A673 (cell line): ENCODE data around the gene AOPEP. TPM values are rescaled to one million over a fixed set of nuclear protein-coding genes. Genes with fewer than 3 reads are reported as not detected.

Source experiments
- BruUV-seq: library from RNA; stranded (reverse); fragments of 400-500 nt; replicated peaks from 2 replicates; lab custom pipeline; 2021; lab: Mats Ljungman, UMichigan
- CTCF ChIA-PET: fragments of 300-600 bp; sonication (Branson Sonifier 250); formaldehyde crosslinking; loops from one replicate; lab custom pipeline; 2022; ENCODE audit warnings: antibody characterized with exemption; lab: Charles Lee
- POLR2A ChIA-PET: fragments of 300-600 bp; sonication (Branson Sonifier 250); formaldehyde crosslinking; loops from one replicate; lab custom pipeline; 2022; ENCODE audit warnings: antibody characterized with exemption; ENCODE audit not compliant: low non-redundant PET; lab: Charles Lee
- DNase-seq: peaks from one replicate; pipeline ENCODE4 v3.0.0-alpha.2; 2015; ENCODE audit warnings: low spot score
- H3K27ac ChIP-seq: fragments of 200-600 bp; sonication (generic); 2 replicates; pipeline ENCODE4 v1.5.1; 2016; ENCODE audit warnings: mixed run types, low read depth, mild to moderate bottlenecking, mixed read lengths, antibody characterized with exemption, low read length; ENCODE audit not compliant: poor library complexity, severe bottlenecking
- H3K27me3 ChIP-seq: fragments of 200-600 bp; sonication (generic); replicated peaks from 2 replicates; pipeline ENCODE4 v1.6.1; 2017; ENCODE audit warnings: mixed run types, low read depth, mild to moderate bottlenecking, mixed read lengths, antibody characterized with exemption, low read length; ENCODE audit not compliant: insufficient read depth, poor library complexity
- H3K36me3 ChIP-seq: fragments of 200-600 bp; sonication (generic); 2 replicates; pipeline ENCODE4 v1.6.1; 2016; ENCODE audit warnings: mixed run types, mild to moderate bottlenecking, mixed read lengths, antibody characterized with exemption, low read length; ENCODE audit not compliant: insufficient read depth, poor library complexity, severe bottlenecking
- H3K4me1 ChIP-seq: fragments of 200-600 bp; sonication (generic); 2 replicates; pipeline ENCODE4 v1.6.1; 2017; ENCODE audit warnings: mixed run types, mild to moderate bottlenecking, mixed read lengths, antibody characterized with exemption, low read length; ENCODE audit not compliant: insufficient read depth, poor library complexity, severe bottlenecking
- H3K4me3 ChIP-seq: fragments of 200-600 bp; sonication (generic); 2 replicates; pipeline ENCODE4 v1.5.1; 2016; ENCODE audit warnings: low read depth, mixed run types, mild to moderate bottlenecking, mixed read lengths, low read length; ENCODE audit not compliant: poor library complexity, severe bottlenecking
- H3K9me3 ChIP-seq: fragments of 200-600 bp; sonication (generic); 2 replicates; pipeline ENCODE4 v1.6.1; 2016; ENCODE audit warnings: mixed run types, low read depth, mild to moderate bottlenecking, mixed read lengths, antibody characterized with exemption, low read length; ENCODE audit not compliant: poor library complexity, severe bottlenecking
- EZH2 ChIP-seq: fragments of 200-600 bp; sonication (generic); IDR thresholded peaks from 2 replicates; pipeline ENCODE4 v1.6.1; 2017; ENCODE audit warnings: borderline replicate concordance, low read depth, mild to moderate bottlenecking, mixed read lengths, antibody characterized with exemption, low read length; ENCODE audit not compliant: poor library complexity, severe bottlenecking
- intact Hi-C: fragments of 100-400 bp; cut with micrococcal nuclease; formaldehyde crosslinking; loops from one replicate; pipeline ENCODE4 v1.10.0; 2022; ENCODE audit not compliant: unreplicated experiment
- total RNA-seq: library from RNA; stranded (reverse); gene quantifications from 2 replicates; pipeline ENCODE4 v1.2.3, GENCODE V29; 2021
- TF ChIP-seq, protein P1 (sequence below): fragments of 300-800, 200-600 bp; sonication (generic); conservative IDR thresholded peaks from 2 replicates; pipeline ENCODE4 v1.5.1; 2017; ENCODE audit warnings: low read depth, mild to moderate bottlenecking, antibody characterized with exemption, low read length, moderate library complexity, mixed read lengths

AOPEP gene
- total RNA-seq, 1 experiment from 2014 or later = 17.5 TPM

DNA sequence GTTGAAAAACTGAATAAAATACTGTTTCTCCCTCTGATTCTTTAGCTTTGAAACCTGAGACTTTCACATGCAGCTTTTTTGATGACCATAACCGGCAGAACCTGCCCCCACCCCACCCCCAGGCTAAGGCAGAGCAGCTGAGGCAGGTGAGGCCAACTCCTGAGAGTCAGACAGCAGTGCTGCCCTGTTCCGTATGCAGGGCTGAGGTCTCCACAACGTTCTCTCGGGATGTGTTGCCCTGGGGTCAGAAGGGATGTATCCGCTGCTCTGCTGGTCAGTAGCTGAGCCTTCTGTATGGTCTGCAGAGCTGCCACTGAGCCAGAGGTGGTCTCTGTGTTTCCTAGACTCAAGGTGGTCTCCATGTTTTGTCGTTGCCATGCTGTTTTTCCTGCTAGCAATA, 190.5 kb downstream of the AOPEP start:
- Histone ChIP-seq H3K27me3 (no peaks in the 10 kb centered on the region), H3K4me1 (peaks cover 8% of the 10 kb centered on the region), H3K9me3 (no peaks in the 10 kb centered on the region), H3K36me3 (no peaks in the 10 kb centered on the region), H3K27ac (no peak overlapping the region), H3K4me3 (no peak overlapping the region)
- no peak for DNase-seq
- CTCF ChIA-PET = no interaction called here
- POLR2A ChIA-PET = no interaction called here
- no TSS peak for BruUV-seq
- intact Hi-C loops = no loop called here
- TF ChIP-seq, protein P1, sequence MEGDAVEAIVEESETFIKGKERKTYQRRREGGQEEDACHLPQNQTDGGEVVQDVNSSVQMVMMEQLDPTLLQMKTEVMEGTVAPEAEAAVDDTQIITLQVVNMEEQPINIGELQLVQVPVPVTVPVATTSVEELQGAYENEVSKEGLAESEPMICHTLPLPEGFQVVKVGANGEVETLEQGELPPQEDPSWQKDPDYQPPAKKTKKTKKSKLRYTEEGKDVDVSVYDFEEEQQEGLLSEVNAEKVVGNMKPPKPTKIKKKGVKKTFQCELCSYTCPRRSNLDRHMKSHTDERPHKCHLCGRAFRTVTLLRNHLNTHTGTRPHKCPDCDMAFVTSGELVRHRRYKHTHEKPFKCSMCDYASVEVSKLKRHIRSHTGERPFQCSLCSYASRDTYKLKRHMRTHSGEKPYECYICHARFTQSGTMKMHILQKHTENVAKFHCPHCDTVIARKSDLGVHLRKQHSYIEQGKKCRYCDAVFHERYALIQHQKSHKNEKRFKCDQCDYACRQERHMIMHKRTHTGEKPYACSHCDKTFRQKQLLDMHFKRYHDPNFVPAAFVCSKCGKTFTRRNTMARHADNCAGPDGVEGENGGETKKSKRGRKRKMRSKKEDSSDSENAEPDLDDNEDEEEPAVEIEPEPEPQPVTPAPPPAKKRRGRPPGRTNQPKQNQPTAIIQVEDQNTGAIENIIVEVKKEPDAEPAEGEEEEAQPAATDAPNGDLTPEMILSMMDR = no peak
- no peak for TF ChIP-seq EZH2

DNA sequence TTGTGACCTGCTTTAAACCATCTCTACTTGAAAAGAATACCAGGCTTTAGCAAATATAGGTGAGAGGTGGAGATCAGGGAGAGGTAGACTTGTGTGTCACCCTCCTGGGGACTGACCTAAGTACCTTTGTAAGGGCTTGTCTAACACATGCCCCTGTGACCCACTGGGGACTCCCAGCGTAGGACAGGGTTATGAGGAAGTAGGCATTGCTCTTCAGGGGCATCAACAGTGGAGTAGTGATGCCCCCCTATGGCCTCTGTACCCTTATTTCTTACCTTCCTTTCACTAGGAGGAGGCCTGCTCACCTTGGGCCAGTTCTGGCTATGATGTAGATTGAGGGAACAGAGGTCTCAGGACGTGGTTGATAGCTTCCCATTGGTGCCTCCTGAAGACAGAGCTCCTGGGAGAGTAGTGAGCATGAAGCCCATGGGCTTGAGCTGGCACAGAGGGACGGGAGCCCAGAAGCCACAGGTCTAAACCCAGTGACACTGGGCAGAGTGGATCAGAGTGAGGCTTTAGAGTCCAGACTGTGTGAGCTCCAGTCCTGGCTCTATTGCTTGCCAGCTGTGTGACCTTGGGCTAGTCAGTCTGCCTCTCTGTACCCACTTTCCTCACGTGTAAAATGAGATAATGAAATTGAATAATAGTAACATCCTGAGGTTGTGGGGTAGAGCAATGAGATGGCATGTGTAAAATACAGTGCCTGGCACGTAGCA, 191.7 kb downstream of the AOPEP start:
- intact Hi-C loops = no loop called here
- CTCF ChIA-PET = no interaction called here

DNA sequence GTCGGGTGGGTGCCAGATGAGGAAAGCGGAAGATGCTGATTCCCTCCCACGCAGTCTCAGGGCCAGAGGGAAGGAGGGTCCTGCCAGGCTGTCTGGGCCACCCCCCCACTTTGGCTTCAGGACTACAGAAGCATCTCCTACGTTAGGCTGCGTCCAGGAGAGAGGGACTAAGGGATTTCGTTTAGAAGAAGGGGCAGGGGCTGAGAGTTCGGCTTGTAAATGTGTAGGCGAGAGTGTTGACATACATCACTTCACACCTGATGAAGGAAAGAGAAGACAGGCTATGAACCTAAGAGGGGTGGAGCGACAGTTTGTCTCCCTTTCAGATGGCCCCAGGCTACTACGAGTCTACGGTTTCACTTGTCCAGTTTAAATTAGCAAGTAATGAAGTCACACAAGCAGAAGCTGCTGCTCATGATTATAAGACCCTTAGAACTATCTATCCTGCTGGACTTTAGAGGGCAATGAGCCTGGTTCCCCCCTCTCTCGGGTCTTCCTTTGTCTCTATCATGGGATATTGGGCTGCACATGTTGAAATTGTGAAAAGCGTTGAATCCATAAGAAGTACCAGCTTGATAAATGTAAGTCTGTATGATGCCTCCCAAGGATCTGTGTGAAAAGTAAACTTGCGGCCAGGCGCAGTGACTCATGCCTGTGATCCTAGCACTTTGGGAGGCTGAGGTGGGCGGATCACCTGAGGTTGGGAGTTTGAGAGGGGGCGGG, 193.0 kb downstream of the AOPEP start:
- intact Hi-C loops = no loop called here
- CTCF ChIA-PET = no interaction called here

More for the DNA sequence above, 191.7 kb downstream of the AOPEP start:
- TF ChIP-seq, protein P1 = no peak
- no peak for TF ChIP-seq EZH2
- POLR2A ChIA-PET = no interaction called here
- Histone ChIP-seq H3K27ac (no peak overlapping the region), H3K4me1 (peaks cover 20% of the 10 kb centered on the region), H3K4me3 (no peak overlapping the region), H3K27me3 (no peaks in the 10 kb centered on the region), H3K36me3 (no peaks in the 10 kb centered on the region), H3K9me3 (no peaks in the 10 kb centered on the region)
- no peak for DNase-seq
- no TSS peak for BruUV-seq

More for the DNA sequence above, 193.0 kb downstream of the AOPEP start:
- Histone ChIP-seq H3K9me3 (no peaks in the 10 kb centered on the region), H3K36me3 (no peaks in the 10 kb centered on the region), H3K27ac (no peak overlapping the region), H3K27me3 (no peaks in the 10 kb centered on the region), H3K4me3 (no peak overlapping the region), H3K4me1 (peaks cover 20% of the 10 kb centered on the region)
- no peak for DNase-seq
- no peak for TF ChIP-seq EZH2
- TF ChIP-seq, protein P1 = no peak
- no TSS peak for BruUV-seq
- POLR2A ChIA-PET = no interaction called here
